Progenitor cell of endocrine pancreas (in vitro differentiated cells): ENCODE results near the gene KRT77. TPM values are rescaled to one million over a fixed set of nuclear protein-coding genes. Genes with fewer than 3 reads are reported as not detected.

Experiments used
- DNase-seq: peaks from one replicate; pipeline ENCODE4 v3.0.0; 2021; ENCODE audit warnings: low spot score; ENCODE audit not compliant: unreplicated experiment
- H3K27ac Mint-ChIP-seq: 2 replicates; pipeline ENCODE4 v1.8.0; 2021; ENCODE audit warnings: mild to moderate bottlenecking, moderate library complexity, mixed read lengths
- H3K27me3 Mint-ChIP-seq: 2 replicates; pipeline ENCODE4 v1.8.0; 2021; ENCODE audit warnings: mixed read lengths
- H3K36me3 Mint-ChIP-seq: 2 replicates; pipeline ENCODE4 v1.8.0; 2022; ENCODE audit warnings: mixed read lengths; ENCODE audit not compliant: insufficient read depth
- H3K4me1 Mint-ChIP-seq: 2 replicates; pipeline ENCODE4 v1.8.0; 2021; ENCODE audit warnings: low read depth, mixed read lengths
- H3K4me3 Mint-ChIP-seq: 2 replicates; pipeline ENCODE4 v1.8.0; 2021; ENCODE audit warnings: low read depth, mild to moderate bottlenecking, moderate library complexity, mixed read lengths
- H3K9me3 Mint-ChIP-seq: 2 replicates; pipeline ENCODE4 v1.8.0; 2021; ENCODE audit warnings: low read depth, mixed read lengths
- total RNA-seq: library from RNA; stranded (reverse); gene quantifications from 2 replicates; pipeline ENCODE4 v1.2.1, GENCODE V29; 2021
- TF ChIP-seq, protein P1 (sequence below): fragments of 200-600 bp; sonication (generic); IDR thresholded peaks from one replicate; pipeline ENCODE4 v1.5.0; 2021; ENCODE audit warnings: antibody characterized with exemption, mild to moderate bottlenecking; ENCODE audit not compliant: unreplicated experiment

KRT77 gene
- total RNA-seq, 1 donor from 2014 or later = not detected

DNA sequence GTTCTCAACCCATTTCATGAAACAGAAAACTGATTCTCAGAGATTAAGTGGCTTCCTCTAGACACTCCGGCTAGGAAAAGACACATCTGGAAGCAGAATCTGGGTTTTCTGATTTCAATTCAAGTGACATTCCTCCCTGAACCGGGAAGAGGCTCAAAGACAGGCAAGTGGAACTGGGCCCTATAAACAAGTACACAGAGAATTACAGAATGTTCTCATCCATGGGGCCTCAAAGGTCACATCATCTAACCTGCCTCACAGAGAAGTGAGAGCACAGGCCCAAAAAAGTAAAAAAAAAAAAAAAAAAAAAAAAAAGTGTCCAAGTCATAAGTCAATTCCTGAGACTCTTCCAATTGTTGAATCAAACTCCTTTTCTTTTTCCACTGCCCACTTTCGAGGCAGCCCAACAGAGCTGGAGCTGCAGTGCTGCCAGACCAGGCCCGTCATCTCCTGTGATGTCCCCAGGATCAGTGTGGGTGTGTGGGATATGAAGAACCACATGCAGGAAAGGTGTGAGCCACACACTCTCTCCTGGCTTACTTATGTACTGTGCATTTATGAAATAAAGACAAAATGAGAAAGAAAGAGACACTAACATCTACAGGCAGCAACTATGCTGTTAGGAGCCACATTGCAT is 20.3 kb downstream of the KRT77 start:
- TF ChIP-seq, protein P1, sequence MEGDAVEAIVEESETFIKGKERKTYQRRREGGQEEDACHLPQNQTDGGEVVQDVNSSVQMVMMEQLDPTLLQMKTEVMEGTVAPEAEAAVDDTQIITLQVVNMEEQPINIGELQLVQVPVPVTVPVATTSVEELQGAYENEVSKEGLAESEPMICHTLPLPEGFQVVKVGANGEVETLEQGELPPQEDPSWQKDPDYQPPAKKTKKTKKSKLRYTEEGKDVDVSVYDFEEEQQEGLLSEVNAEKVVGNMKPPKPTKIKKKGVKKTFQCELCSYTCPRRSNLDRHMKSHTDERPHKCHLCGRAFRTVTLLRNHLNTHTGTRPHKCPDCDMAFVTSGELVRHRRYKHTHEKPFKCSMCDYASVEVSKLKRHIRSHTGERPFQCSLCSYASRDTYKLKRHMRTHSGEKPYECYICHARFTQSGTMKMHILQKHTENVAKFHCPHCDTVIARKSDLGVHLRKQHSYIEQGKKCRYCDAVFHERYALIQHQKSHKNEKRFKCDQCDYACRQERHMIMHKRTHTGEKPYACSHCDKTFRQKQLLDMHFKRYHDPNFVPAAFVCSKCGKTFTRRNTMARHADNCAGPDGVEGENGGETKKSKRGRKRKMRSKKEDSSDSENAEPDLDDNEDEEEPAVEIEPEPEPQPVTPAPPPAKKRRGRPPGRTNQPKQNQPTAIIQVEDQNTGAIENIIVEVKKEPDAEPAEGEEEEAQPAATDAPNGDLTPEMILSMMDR = no peak
- Mint-ChIP-seq H3K27ac (no peak overlapping the region), H3K4me1 (no peaks in the 10 kb centered on the region), H3K9me3 (no peaks in the 10 kb centered on the region), H3K4me3 (no peak overlapping the region), H3K27me3 (peaks cover 78% of the 10 kb centered on the region), H3K36me3 (no peaks in the 10 kb centered on the region)
- no peak for DNase-seq

DNA sequence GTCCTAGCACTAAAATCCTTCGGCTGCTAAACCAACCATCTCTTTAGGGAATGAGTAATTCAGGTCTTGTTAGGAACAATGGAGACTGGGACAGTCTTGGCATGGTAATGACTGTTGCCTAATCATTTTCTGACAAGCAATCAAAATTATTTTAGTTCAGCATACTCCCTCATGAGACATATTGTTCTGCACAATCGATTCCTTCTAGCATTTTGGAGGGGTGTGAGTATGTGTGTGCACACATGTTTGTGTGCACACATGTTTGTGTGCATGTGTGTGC is 21.0 kb downstream of the KRT77 start:
- DNase-seq = no peak
- H3K4me1 Mint-ChIP-seq = no peaks in the 10 kb centered on the region
- no peaks in the 10 kb centered on the region for H3K9me3 Mint-ChIP-seq
- TF ChIP-seq, protein P1 = no peak
- H3K27me3 Mint-ChIP-seq = peaks cover 74% of the 10 kb centered on the region
- H3K4me3 Mint-ChIP-seq = no peak overlapping the region
- H3K36me3 Mint-ChIP-seq = no peaks in the 10 kb centered on the region
- no peak overlapping the region for H3K27ac Mint-ChIP-seq

- Mint-ChIP-seq H3K4me3 (no peak overlapping the region), H3K27me3 (peaks cover 74% of the 10 kb centered on the region), H3K36me3 (no peaks in the 10 kb centered on the region), H3K27ac (no peak overlapping the region), H3K9me3 (no peaks in the 10 kb centered on the region), H3K4me1 (no peaks in the 10 kb centered on the region)
- no peak for DNase-seq
- TF ChIP-seq, protein P1 = no peak
These were observed 21.6 kb downstream of the KRT77 start for GRCh38 chr12:52681526-52682380.

DNA sequence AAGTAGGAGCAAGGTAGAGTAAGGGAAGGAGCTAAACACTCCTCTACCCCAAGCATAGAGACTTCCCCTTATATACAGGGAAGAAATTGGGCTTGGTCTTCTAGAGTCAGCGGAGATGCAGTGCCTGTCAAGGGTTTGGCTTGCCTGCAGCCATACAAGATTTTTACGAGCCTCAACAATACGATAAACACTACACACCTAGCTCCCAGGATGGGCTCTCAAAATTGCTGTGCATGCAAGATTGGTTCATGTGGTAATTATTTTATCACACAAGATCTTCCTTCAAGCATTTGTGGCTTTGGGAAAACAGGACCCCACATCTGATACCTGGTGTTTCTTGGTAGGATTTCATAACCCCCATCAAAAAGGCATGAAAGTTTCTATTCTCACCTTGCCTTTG is 23.0 kb downstream of the KRT77 start, which contains the start of gene KRT1:
TSS of gene KRT1 (minus strand) at position 45 of the 400 bp plus-strand sequence. CDS start 59 bp downstream, outside the sequence.
- H3K4me3 Mint-ChIP-seq = no peak within 1 kb of the TSS
- no peaks in the 10 kb centered on the region for H3K9me3 Mint-ChIP-seq
- no peaks in the 10 kb centered on the region for H3K4me1 Mint-ChIP-seq
- no peaks in the 10 kb centered on the region for H3K36me3 Mint-ChIP-seq
- no peak for DNase-seq
- H3K27me3 Mint-ChIP-seq = peaks cover 71% of the 10 kb centered on the region
- no peak within 1 kb of the TSS for H3K27ac Mint-ChIP-seq
- TF ChIP-seq, protein P1 = no peak

GRCh38 chr12:52679875-52680274 is 23.4 kb downstream of the KRT77 start:
- no peak for DNase-seq
- H3K4me1 Mint-ChIP-seq = no peaks in the 10 kb centered on the region

More at GRCh38 chr12:52679875-52680274, 23.4 kb downstream of the KRT77 start:
- Mint-ChIP-seq H3K27ac (no peak overlapping the region), H3K36me3 (no peaks in the 10 kb centered on the region), H3K27me3 (peaks cover 70% of the 10 kb centered on the region), H3K4me3 (no peak overlapping the region), H3K9me3 (no peaks in the 10 kb centered on the region)
- TF ChIP-seq, protein P1 = no peak
